DND-41 (cell line): ENCODE results near the gene LRP5.
A peak's percentile ranks its signal among the peaks of the same experiment; 100 is the strongest.

ENCODE experiments used
- EZH2 ChIP-seq: IDR thresholded peaks from 3 replicates; pipeline ENCODE4 v1.6.1; 2012; ENCODE audit warnings: borderline replicate concordance, low read depth, mild to moderate bottlenecking, moderate library complexity, low read length, inconsistent platforms; ENCODE audit not compliant: severe bottlenecking
- TF ChIP-seq, protein P1 (sequence below): IDR thresholded peaks from 2 replicates; pipeline ENCODE4 v1.5.1; 2012; ENCODE audit warnings: borderline replicate concordance, low read length, moderate library complexity, mild to moderate bottlenecking; ENCODE audit not compliant: poor library complexity, severe bottlenecking; ENCODE audit errors: extremely low read depth

GRCh38 chr11:68388595-68389198 is 76.3 kb downstream of the LRP5 start:
- TF ChIP-seq, protein P1, sequence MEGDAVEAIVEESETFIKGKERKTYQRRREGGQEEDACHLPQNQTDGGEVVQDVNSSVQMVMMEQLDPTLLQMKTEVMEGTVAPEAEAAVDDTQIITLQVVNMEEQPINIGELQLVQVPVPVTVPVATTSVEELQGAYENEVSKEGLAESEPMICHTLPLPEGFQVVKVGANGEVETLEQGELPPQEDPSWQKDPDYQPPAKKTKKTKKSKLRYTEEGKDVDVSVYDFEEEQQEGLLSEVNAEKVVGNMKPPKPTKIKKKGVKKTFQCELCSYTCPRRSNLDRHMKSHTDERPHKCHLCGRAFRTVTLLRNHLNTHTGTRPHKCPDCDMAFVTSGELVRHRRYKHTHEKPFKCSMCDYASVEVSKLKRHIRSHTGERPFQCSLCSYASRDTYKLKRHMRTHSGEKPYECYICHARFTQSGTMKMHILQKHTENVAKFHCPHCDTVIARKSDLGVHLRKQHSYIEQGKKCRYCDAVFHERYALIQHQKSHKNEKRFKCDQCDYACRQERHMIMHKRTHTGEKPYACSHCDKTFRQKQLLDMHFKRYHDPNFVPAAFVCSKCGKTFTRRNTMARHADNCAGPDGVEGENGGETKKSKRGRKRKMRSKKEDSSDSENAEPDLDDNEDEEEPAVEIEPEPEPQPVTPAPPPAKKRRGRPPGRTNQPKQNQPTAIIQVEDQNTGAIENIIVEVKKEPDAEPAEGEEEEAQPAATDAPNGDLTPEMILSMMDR, result peak; percentile 23
- TF ChIP-seq EZH2, result no peak
